HFF-Myc (cell line): ENCODE data around the gene PBX2.
A peak's percentile ranks its signal among the peaks of the same experiment; 100 is the strongest.

Experiments
- DNase-seq: peaks from one replicate; pipeline ENCODE4 v3.0.0-alpha.2; 2011; ENCODE audit warnings: low read depth; ENCODE audit errors: extremely low read depth
- H3K4me3 ChIP-seq: replicated peaks from 2 replicates; pipeline ENCODE4 v1.5.1; 2011; ENCODE audit warnings: low read depth, mild to moderate bottlenecking, control low read depth, low read length
- TF ChIP-seq, protein P1 (sequence below): IDR thresholded peaks from 2 replicates; pipeline ENCODE4 v1.5.1; 2012; ENCODE audit warnings: mild to moderate bottlenecking, low read depth, low read length, control low read depth; ENCODE audit errors: missing control alignments

PBX2 gene

DNA sequence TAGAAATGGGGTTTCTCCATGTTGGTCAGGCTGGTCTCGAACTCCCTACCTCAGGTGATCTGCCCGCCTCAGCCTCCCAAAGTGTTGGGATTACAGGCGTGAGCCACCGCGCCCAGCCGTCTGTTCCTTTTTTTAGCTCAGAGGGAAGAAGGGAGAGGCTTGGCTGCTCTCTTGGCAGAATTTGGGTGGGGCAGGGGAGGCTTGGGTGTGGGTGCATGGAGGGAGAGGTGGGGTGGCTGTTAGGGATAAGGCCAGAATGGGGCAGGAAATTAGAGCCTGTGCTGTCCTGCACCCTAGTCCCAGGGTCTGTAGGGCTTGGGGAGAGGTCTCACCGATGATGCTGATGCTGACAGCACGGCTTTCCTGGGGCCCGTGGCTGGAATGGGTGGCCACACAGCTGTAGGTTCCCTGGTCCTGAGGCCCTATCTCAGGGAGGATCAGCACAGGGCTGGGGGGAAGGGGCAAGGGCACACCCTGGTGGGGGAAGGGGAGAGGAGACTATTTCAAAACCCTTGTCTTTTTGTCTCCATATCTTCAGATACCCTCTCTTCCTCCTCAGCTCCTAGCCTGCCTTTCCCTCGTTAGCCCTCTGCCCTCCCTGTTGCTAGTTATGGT, 8.0 kb downstream of the PBX2 start:
- H3K4me3 ChIP-seq, result no peak overlapping the region
- DNase-seq, result no peak
- TF ChIP-seq, protein P1, sequence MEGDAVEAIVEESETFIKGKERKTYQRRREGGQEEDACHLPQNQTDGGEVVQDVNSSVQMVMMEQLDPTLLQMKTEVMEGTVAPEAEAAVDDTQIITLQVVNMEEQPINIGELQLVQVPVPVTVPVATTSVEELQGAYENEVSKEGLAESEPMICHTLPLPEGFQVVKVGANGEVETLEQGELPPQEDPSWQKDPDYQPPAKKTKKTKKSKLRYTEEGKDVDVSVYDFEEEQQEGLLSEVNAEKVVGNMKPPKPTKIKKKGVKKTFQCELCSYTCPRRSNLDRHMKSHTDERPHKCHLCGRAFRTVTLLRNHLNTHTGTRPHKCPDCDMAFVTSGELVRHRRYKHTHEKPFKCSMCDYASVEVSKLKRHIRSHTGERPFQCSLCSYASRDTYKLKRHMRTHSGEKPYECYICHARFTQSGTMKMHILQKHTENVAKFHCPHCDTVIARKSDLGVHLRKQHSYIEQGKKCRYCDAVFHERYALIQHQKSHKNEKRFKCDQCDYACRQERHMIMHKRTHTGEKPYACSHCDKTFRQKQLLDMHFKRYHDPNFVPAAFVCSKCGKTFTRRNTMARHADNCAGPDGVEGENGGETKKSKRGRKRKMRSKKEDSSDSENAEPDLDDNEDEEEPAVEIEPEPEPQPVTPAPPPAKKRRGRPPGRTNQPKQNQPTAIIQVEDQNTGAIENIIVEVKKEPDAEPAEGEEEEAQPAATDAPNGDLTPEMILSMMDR, result no peak

DNA sequence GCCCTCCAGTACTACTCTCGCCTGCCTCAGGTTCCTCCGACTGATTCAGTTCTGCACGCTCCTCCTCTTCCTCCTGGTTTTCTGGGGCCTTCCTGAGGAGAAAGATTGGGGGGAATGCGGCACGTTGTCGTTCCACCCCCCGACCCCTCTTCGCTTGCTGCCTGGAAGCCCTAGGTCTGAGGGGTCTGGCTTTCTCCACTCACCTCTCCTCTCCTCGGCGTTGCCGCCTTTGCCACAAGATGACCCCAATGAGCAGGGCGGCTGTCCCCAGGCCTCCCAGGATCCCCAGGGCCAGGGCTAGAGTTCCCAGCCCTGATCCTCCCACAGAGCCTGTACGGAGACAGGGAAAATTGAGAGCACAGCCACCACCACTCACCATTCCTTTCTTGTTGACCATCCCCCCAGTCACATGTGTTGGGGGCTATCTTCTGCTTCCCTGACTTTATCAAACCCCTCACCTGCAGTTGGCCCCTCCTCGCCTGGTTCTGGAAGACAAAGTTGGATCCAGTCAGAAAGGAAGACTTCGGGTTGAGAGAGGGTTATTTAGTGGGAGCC, 8.8 kb downstream of the PBX2 start:
- no peak overlapping the region for H3K4me3 ChIP-seq
- DNase-seq, result no peak
- TF ChIP-seq, protein P1, result no peak

DNA sequence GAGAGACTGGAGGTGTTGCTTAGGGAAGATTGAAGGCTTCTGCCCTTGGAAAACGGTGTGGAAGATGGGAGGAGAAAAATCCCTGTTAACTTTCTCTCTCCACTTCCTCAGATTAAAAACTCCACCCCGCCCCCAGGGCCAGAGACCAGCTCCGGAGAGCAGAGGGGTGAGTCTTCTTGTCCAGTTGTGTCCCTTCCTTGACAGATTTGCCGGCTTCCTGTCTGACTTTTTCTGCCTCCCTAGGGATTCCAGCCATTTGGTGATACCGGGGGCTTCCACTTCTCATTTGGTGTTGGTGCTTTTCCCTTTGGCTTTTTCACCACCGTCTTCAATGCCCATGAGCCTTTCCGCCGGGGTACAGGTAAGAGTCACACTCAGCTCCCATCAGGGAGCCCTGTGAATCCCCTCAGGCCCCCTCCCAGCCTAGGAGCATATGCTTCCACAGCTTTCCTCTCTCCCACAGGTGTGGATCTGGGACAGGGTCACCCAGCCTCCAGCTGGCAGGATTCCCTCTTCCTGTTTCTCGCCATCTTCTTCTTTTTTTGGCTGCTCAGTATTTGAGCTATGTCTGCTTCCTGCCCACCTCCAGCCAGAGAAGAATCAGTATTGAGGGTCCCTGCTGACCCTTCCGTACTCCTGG, 10.1 kb downstream of the PBX2 start:
- TF ChIP-seq, protein P1, result no peak
- no peak for DNase-seq
- H3K4me3 ChIP-seq, result peak overlapping the region; percentile 90

DNA sequence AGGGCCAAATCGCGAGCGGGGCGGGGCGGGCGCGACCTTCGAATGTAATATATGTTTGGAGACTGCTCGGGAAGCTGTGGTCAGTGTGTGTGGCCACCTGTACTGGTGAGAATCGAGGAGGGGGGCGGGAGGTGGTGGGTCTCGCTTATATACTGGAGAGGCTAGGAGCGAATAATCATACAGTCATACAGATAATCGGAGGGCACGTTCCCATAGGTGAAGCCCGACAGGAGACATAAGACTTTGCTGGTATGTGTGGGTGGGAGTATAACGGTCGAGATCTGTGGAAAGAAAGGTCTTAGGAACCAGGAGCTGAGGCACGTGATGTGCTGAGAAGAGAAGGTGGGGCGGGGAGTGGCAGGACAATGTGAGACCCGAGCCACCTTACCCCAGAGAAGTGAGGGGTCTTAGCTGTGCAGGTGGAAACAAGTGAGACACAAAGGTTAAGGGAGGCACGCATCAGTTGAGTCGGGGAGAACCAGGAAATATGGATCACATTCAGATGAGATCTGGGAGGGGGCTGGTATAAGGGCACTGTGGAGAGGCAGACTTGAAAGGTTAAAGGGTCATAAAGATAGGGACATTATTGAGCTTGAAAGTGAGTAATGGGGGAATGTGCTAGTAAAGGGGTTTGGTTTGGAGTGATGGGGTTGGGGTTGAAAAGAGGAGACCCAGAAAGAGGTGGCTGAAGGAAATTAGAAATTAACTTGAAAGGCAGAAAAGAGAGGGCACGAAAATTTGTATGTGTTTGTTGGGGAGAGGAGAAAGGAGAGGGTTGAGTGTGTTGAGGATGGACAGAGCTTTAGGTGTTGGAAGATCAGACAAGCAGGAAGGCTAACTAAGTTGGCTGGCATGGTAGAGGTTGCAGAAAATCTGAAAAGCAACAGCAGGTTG, 11.2 kb downstream of the PBX2 start:
- H3K4me3 ChIP-seq, result peak overlapping the region; percentile 90
- TF ChIP-seq, protein P1, result no peak
- DNase-seq, result no peak

DNA sequence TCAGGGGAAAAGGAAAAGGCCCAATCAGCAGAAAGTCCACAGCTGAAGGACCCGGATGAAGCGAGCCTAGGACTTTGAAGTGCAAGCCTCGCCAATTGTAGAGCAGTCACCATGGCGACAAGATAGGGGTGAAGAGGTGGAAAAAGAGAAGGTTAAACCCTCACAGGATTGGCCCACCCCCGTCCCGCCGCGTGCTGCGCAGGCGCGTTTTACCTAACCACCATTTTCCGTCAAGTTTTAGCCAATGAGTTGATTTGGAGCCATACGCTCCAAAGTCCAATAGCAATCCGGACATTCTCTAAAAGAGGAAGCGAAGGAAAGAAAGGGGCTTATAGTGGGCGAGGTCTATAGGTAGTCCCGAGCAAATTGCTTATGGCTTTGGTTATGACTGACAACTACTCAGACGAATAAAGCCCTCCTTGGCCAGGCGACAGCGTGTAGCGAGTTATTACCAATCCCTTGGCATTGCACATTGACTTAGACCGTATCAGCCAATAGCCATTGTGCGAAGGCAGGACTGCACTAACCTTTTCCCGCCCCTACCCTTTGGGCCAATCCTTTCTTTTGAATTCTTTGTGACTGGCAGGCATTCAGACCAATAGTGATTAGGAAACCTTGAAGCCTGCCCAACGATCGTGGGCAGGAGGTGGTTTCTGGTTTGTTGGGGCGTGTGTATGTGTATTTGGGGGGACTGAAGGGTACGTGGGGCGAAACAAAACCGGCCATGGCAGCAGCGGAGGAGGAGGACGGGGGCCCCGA, 12.0 kb downstream of the PBX2 start, which contains the start of gene RNF5:
Gene RNF5 (plus strand): TSS at position 618 of the 759 bp plus-strand sequence. CDS start 107 bp downstream, at position 725.
- TF ChIP-seq, protein P1, result no peak
- peak; percentile 100 for DNase-seq
- peak within 1 kb of the TSS; percentile 90 for H3K4me3 ChIP-seq

DNA sequence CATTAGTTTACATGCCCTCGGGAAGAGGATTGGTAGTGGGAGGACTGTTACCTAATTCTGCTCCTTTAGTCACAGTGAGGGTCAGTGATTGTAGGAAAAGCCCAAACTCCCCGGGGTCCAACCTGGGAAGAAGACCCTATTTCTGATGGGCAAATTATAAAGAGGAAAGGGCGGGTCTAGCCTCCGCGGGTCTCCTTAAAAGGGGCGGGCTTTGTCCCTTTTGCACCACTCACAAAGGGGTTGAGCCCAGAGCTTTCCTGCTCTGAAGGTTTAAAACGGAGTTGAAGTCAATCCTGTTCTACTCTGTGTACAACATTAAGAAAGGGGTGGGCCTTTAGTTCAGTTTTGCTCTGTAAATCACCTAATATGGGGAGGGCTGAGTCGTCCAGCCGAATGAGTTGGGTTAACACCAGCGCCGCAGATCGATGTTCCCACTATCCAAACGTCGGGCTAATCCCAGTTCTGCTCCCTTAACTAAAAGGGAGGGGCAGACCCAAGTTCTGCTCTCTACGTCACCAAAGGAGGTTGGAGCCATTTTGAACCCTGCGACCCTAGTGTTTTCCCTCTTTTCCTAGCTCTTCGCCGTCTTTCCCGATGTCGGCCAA, 12.7 kb downstream of the PBX2 start:
- TF ChIP-seq, protein P1, result no peak
- H3K4me3 ChIP-seq, result peak overlapping the region; percentile 90
- DNase-seq, result no peak
